ENCODE data around the gene PLAGL2.

GRCh38 chr20:32150291-32150848 is 57.2 kb downstream of the PLAGL2 start:
- TF ChIP-seq EZH2 (IDR thresholded peaks at IDR 0.05; ENCODE audit: borderline replicate concordance, low read length), result no peak
- TF ChIP-seq CTCF (conservative IDR thresholded peaks at IDR 0.05 in 1 of 2, IDR thresholded peaks at IDR 0.05 in 1 of 2; ENCODE audit: extremely low read depth in 1 of 2, insufficient read depth in 1 of 2, low read depth in 1 of 2, low read length in 2 of 2), result no peak
